ENCODE data around the gene MINDY4. TPM values are rescaled to one million over a fixed set of nuclear protein-coding genes. Genes with fewer than 3 reads are reported as not detected.

The MINDY4 gene
- total RNA-seq, 1 experiment from 2014 or later = 1.8 TPM

- TF ChIP-seq, protein P1, sequence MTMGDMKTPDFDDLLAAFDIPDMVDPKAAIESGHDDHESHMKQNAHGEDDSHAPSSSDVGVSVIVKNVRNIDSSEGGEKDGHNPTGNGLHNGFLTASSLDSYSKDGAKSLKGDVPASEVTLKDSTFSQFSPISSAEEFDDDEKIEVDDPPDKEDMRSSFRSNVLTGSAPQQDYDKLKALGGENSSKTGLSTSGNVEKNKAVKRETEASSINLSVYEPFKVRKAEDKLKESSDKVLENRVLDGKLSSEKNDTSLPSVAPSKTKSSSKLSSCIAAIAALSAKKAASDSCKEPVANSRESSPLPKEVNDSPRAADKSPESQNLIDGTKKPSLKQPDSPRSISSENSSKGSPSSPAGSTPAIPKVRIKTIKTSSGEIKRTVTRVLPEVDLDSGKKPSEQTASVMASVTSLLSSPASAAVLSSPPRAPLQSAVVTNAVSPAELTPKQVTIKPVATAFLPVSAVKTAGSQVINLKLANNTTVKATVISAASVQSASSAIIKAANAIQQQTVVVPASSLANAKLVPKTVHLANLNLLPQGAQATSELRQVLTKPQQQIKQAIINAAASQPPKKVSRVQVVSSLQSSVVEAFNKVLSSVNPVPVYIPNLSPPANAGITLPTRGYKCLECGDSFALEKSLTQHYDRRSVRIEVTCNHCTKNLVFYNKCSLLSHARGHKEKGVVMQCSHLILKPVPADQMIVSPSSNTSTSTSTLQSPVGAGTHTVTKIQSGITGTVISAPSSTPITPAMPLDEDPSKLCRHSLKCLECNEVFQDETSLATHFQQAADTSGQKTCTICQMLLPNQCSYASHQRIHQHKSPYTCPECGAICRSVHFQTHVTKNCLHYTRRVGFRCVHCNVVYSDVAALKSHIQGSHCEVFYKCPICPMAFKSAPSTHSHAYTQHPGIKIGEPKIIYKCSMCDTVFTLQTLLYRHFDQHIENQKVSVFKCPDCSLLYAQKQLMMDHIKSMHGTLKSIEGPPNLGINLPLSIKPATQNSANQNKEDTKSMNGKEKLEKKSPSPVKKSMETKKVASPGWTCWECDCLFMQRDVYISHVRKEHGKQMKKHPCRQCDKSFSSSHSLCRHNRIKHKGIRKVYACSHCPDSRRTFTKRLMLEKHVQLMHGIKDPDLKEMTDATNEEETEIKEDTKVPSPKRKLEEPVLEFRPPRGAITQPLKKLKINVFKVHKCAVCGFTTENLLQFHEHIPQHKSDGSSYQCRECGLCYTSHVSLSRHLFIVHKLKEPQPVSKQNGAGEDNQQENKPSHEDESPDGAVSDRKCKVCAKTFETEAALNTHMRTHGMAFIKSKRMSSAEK (CRISPR knock-in tag; IDR thresholded peaks at IDR 0.05; ENCODE audit: borderline replicate concordance) = no peak
- TF ChIP-seq GRHL2 (CRISPR knock-in tag; IDR thresholded peaks at IDR 0.05; ENCODE audit: insufficient replicate concordance, severe bottlenecking) = no peak
- TF ChIP-seq NR2C2 (CRISPR knock-in tag; IDR thresholded peaks at IDR 0.05) = no peak
- TF ChIP-seq KAT7 (CRISPR knock-in tag; IDR thresholded peaks at IDR 0.05; ENCODE audit: borderline replicate concordance) = no peak
- TF ChIP-seq FOXJ3 (CRISPR knock-in tag; IDR thresholded peaks at IDR 0.05; ENCODE audit: borderline replicate concordance) = no peak
- TF ChIP-seq ZNF138 (CRISPR knock-in tag; conservative IDR thresholded peaks at IDR 0.05) = no peak
- TF ChIP-seq MLX (CRISPR knock-in tag; IDR thresholded peaks at IDR 0.05) = no peak
- TF ChIP-seq ZNF219 (CRISPR knock-in tag; IDR thresholded peaks at IDR 0.05; ENCODE audit: borderline replicate concordance) = no peak
- TF ChIP-seq TP53 (CRISPR knock-in tag; IDR thresholded peaks at IDR 0.05) = no peak
- TF ChIP-seq ZNF263 (CRISPR knock-in tag; IDR thresholded peaks at IDR 0.05; ENCODE audit: low read depth) = no peak
- no peak for TF ChIP-seq NR3C1 (CRISPR knock-in tag; conservative IDR thresholded peaks at IDR 0.05; ENCODE audit: low read depth)
- TF ChIP-seq RELA (CRISPR knock-in tag; IDR thresholded peaks at IDR 0.05; ENCODE audit: borderline replicate concordance) = no peak
- TF ChIP-seq, protein P2, sequence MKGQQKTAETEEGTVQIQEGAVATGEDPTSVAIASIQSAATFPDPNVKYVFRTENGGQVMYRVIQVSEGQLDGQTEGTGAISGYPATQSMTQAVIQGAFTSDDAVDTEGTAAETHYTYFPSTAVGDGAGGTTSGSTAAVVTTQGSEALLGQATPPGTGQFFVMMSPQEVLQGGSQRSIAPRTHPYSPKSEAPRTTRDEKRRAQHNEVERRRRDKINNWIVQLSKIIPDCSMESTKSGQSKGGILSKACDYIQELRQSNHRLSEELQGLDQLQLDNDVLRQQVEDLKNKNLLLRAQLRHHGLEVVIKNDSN (CRISPR knock-in tag; IDR thresholded peaks at IDR 0.05) = no peak
These were observed 38.6 kb upstream of the MINDY4 start (continued) for GRCh38 chr7:30732606-30733005.

DNA sequence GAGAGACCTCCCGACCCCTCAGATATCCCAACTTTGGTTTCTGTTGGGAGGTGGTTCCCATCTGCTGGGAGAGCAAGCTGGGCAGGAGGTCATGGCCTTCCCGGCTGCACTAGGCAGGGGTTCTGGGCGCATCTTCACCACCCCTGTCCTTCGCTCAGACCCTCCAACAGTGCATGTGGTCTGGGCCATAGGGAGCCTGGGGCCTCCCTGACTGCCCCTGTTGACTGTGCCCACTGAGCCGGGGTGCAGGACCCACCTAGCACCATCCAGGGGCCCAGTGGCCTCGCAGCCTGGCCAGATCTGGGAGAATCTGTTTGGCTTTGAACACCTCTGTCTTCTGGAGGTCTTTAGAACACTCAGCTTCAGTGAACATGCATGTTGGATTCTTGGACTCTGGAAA is 38.0 kb upstream of the MINDY4 start:
- H3K36me3 Mint-ChIP-seq = no peaks in the 10 kb centered on the region
- DNase-seq (ENCODE audit: low spot score) (no peak), ATAC-seq (no peak)
- peaks cover 5% of the 10 kb centered on the region; the same call in 1 of the 2 replicates for H3K9me3 Mint-ChIP-seq
- H3K27ac Mint-ChIP-seq = no peak overlapping the region
- H3K27me3 Mint-ChIP-seq (ENCODE audit: low read depth) = peaks cover 5% of the 10 kb centered on the region; the same call in 1 of the 2 replicates
- ChIA-PET CTCF (interaction anchor here (0.9 kb wide), 1 partner anchor 51 kb away, joined by 3 read pairs; the partner anchor contains the start of gene CRHR2), POLR2A (no interaction called here)
- H3K4me1 Mint-ChIP-seq = peaks cover 18% of the 10 kb centered on the region
- H3K4me3 Mint-ChIP-seq = no peak overlapping the region
- TF ChIP-seq ZNF219 (CRISPR knock-in tag; IDR thresholded peaks at IDR 0.05; ENCODE audit: borderline replicate concordance) (no peak), ZNF425 (CRISPR knock-in tag; conservative IDR thresholded peaks at IDR 0.05) (no peak), PRRX2 (CRISPR knock-in tag; IDR thresholded peaks at IDR 0.05) (no peak), ZNF263 (CRISPR knock-in tag; IDR thresholded peaks at IDR 0.05; ENCODE audit: low read depth) (no peak), NFE2L1 (CRISPR knock-in tag; IDR thresholded peaks at IDR 0.05) (no peak), USF2 (CRISPR knock-in tag; IDR thresholded peaks at IDR 0.05) (no peak), NR1H2 (CRISPR knock-in tag; IDR thresholded peaks at IDR 0.05) (no peak), RORB (CRISPR knock-in tag; IDR thresholded peaks at IDR 0.05) (no peak), SMAD3 (CRISPR knock-in tag; IDR thresholded peaks at IDR 0.05; ENCODE audit: borderline replicate concordance) (no peak), ZBTB21 (CRISPR knock-in tag; IDR thresholded peaks at IDR 0.05; ENCODE audit: borderline replicate concordance) (no peak), STAT6 (CRISPR knock-in tag; conservative IDR thresholded peaks at IDR 0.05; ENCODE audit: low read depth) (no peak)
- TF ChIP-seq, protein P3, sequence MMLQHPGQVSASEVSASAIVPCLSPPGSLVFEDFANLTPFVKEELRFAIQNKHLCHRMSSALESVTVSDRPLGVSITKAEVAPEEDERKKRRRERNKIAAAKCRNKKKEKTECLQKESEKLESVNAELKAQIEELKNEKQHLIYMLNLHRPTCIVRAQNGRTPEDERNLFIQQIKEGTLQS (CRISPR knock-in tag; conservative IDR thresholded peaks at IDR 0.05) = no peak

All from WTC11 (cell line).